Keratinocyte (primary cell): ENCODE data around the gene ARMC8.

Experiments used
- EZH2 ChIP-seq: IDR thresholded peaks from one replicate; pipeline ENCODE4 v1.6.1; 2012; ENCODE audit warnings: inconsistent platforms, mild to moderate bottlenecking, low read length, moderate library complexity
- TF ChIP-seq, protein P1 (sequence below), 3 experiments: IDR thresholded peaks in 1 of 3; conservative IDR thresholded peaks in 1 of 3; optimal IDR thresholded peaks in 1 of 3; 2 replicates in 2 of 3; 3 replicates in 1 of 3; pipeline versions ENCODE3 to v1.5.1; 2011; ENCODE audit warnings: low read length in 3 of 3, mild to moderate bottlenecking in 3 of 3, moderate library complexity in 2 of 3, control low read depth in 1 of 3, inconsistent platforms in 1 of 3; ENCODE audit not compliant: insufficient read depth in 2 of 3; ENCODE audit errors: extremely low read depth in 1 of 3

DNA sequence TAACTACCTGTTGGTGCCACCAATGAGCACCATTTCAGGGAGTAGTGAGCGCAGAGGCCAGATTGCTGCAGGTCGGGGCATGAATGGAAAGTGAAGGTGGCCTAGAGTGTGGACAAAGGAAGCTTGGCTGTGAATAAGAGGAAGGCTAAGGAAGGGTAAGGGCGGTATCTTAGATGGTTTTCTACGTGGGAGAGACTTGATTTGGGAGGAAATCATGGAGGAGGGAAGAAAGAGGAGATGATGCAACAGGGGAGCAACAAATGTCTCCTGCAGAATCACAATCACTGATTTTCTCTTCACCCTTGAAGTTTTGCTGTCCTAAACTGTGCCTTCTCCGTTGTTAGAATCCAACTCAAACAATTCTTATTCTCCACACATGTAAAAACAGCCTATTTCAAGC, 120.8 kb downstream of the ARMC8 start:
- TF ChIP-seq EZH2, result no peak
- TF ChIP-seq, protein P1, sequence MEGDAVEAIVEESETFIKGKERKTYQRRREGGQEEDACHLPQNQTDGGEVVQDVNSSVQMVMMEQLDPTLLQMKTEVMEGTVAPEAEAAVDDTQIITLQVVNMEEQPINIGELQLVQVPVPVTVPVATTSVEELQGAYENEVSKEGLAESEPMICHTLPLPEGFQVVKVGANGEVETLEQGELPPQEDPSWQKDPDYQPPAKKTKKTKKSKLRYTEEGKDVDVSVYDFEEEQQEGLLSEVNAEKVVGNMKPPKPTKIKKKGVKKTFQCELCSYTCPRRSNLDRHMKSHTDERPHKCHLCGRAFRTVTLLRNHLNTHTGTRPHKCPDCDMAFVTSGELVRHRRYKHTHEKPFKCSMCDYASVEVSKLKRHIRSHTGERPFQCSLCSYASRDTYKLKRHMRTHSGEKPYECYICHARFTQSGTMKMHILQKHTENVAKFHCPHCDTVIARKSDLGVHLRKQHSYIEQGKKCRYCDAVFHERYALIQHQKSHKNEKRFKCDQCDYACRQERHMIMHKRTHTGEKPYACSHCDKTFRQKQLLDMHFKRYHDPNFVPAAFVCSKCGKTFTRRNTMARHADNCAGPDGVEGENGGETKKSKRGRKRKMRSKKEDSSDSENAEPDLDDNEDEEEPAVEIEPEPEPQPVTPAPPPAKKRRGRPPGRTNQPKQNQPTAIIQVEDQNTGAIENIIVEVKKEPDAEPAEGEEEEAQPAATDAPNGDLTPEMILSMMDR (optimal IDR thresholded peaks at IDR 0.05 in 1 of 3, IDR thresholded peaks at IDR 0.05 in 1 of 3, conservative IDR thresholded peaks at IDR 0.05 in 1 of 3; ENCODE audit: extremely low read depth in 1 of 3, insufficient read depth in 2 of 3, low read length in 3 of 3), result no peak
